GM12878 (cell line): ENCODE data around the gene SLC6A7. TPM values are rescaled to one million over a fixed set of nuclear protein-coding genes. Genes with fewer than 3 reads are reported as not detected.

ENCODE experiments used
- ATAC-seq: fragments of 200-7000 bp; cut with Tn5 transposase; 3 replicates; pipeline ENCODE4 v1.9.1; 2020; ENCODE audit warnings: mild to moderate bottlenecking, moderate library complexity
- BruUV-seq: library from RNA; stranded (reverse); fragments of 400-500 nt; replicated peaks from 2 replicates; lab custom pipeline; 2021; lab: Mats Ljungman, UMichigan
- CTCF ChIA-PET: fragments of 300-600 bp; sonication (Branson Sonifier 250); formaldehyde crosslinking; extraction: SDS; loops from one replicate; lab custom pipeline; 2021; ENCODE audit warnings: inconsistent platforms; lab: Yijun Ruan, JAX
- POLR2A ChIA-PET: fragments of 350-600 bp; formaldehyde crosslinking; extraction: SDS; loops from one replicate; lab custom pipeline; 2021; ENCODE audit warnings: inconsistent platforms; lab: Charles Lee
- RAD21 ChIA-PET: fragments of 300-600 bp; sonication (Branson Sonifier 250); formaldehyde crosslinking; loops from one replicate; lab custom pipeline; 2023; ENCODE audit warnings: antibody characterized with exemption; ENCODE audit not compliant: unreplicated experiment; lab: Charles Lee
- SMC1A ChIA-PET: fragments of 300-600 bp; sonication (Branson Sonifier 250); formaldehyde crosslinking; loops from one replicate; lab custom pipeline; 2023; ENCODE audit not compliant: unreplicated experiment, uncharacterized antibody; lab: Charles Lee
- DNase-seq: peaks from one replicate; pipeline ENCODE4 v3.0.0-alpha.2; 2011; ENCODE audit warnings: low read depth, low spot score
- FAIRE-seq: peaks from 3 replicates; lab custom pipeline; 2011; peaks lifted over from hg19 to GRCh38; lab: Jason Lieb, UNC
- H2AFZ ChIP-seq: 2 replicates; pipeline ENCODE4 v1.6.0; 2011; ENCODE audit warnings: low read depth, low read length, control low read depth; ENCODE audit not compliant: control insufficient read depth
- H3K27ac ChIP-seq: 2 replicates; pipeline ENCODE4 v1.5.1; 2011; ENCODE audit warnings: control low read depth; ENCODE audit not compliant: control insufficient read depth, insufficient read depth
- H3K27me3 ChIP-seq, 2 experiments: replicated peaks in 1 of 2; 2 replicates each; pipeline versions ENCODE4 v1.6.0 to v1.6.1; 2011; ENCODE audit warnings: low read length in 1 of 2; ENCODE audit not compliant: control insufficient read depth in 2 of 2, insufficient read depth in 2 of 2
- H3K36me3 ChIP-seq, 2 experiments: 2 replicates each; pipeline ENCODE4 v1.5.1; 2011; ENCODE audit warnings: low read length in 1 of 2; ENCODE audit not compliant: control insufficient read depth in 2 of 2, insufficient read depth in 2 of 2
- H3K4me1 ChIP-seq: 2 replicates; pipeline ENCODE4 v1.6.1; 2011; ENCODE audit warnings: mild to moderate bottlenecking, low read length, moderate library complexity, mixed read lengths; ENCODE audit not compliant: control insufficient read depth, insufficient read depth
- H3K4me2 ChIP-seq: 2 replicates; pipeline ENCODE4 v1.6.0; 2011; ENCODE audit warnings: control low read depth; ENCODE audit not compliant: control insufficient read depth, insufficient read depth
- H3K4me3 ChIP-seq: fragments of 200-600 bp; sonication (generic); 2 replicates; pipeline ENCODE4 v1.5.1; 2016
- H3K79me2 ChIP-seq: 2 replicates; pipeline ENCODE4 v1.6.0; 2011; ENCODE audit warnings: low read length; ENCODE audit not compliant: control insufficient read depth, insufficient read depth
- H3K9ac ChIP-seq: 2 replicates; pipeline ENCODE4 v1.8.0; 2011; ENCODE audit warnings: low read length, control low read depth, mixed read lengths; ENCODE audit not compliant: control insufficient read depth, insufficient read depth
- H3K9me3 ChIP-seq: replicated peaks from 3 replicates; pipeline ENCODE4 v1.5.1; 2011; ENCODE audit warnings: mild to moderate bottlenecking, low read length; ENCODE audit not compliant: control insufficient read depth, insufficient read depth
- H4K20me1 ChIP-seq: 2 replicates; pipeline ENCODE4 v1.6.0; 2011; ENCODE audit not compliant: control insufficient read depth, insufficient read depth
- BACH1 ChIP-seq: fragments of 450-650 bp; IDR thresholded peaks from 2 replicates; pipeline ENCODE4 v1.6.1; 2017; ENCODE audit warnings: mild to moderate bottlenecking, borderline replicate concordance
- BHLHE40 ChIP-seq, 2 experiments: fragments of 450-650 bp in 1 of 2; IDR thresholded peaks; 2 replicates each; pipeline ENCODE4 v1.6.1; 2011 to 2017; ENCODE audit warnings: low read depth in 2 of 2, borderline replicate concordance in 1 of 2, improper control_type of control experiment in 1 of 2, low read length in 1 of 2, mild to moderate bottlenecking in 1 of 2
- BMI1 ChIP-seq: fragments of 450-650 bp; IDR thresholded peaks from 2 replicates; pipeline ENCODE4 v1.6.1; 2016; ENCODE audit warnings: mild to moderate bottlenecking, moderate library complexity, borderline replicate concordance
- DPF2 ChIP-seq: fragments of 450-650 bp; IDR thresholded peaks from 2 replicates; pipeline ENCODE4 v1.6.1; 2017; ENCODE audit warnings: mild to moderate bottlenecking
- HCFC1 ChIP-seq: fragments of 150-350 bp; IDR thresholded peaks from 2 replicates; pipeline ENCODE4 v1.6.1; 2014; ENCODE audit warnings: low read length
- MEF2A ChIP-seq: IDR thresholded peaks from 2 replicates; pipeline ENCODE4 v1.6.1; 2011; ENCODE audit warnings: low read depth, mild to moderate bottlenecking, low read length, moderate library complexity; ENCODE audit not compliant: insufficient read depth
- PAX8 ChIP-seq: fragments of 450-650 bp; IDR thresholded peaks from 2 replicates; pipeline ENCODE4 v1.6.1; 2017; ENCODE audit warnings: mild to moderate bottlenecking, moderate library complexity
- RCOR1 ChIP-seq: conservative IDR thresholded peaks from 2 replicates; pipeline ENCODE4 v1.6.1; 2012; ENCODE audit warnings: low read depth, low read length, improper control_type of control experiment
- SIX5 ChIP-seq: IDR thresholded peaks from 2 replicates; pipeline ENCODE4 v1.6.1; 2011; ENCODE audit warnings: mild to moderate bottlenecking, low read depth, low read length, moderate library complexity; ENCODE audit not compliant: severe bottlenecking
- SP1 ChIP-seq: IDR thresholded peaks from one replicate; pipeline ENCODE4 v1.6.1; 2011; ENCODE audit warnings: low read depth, low read length
- SREBF2 ChIP-seq: IDR thresholded peaks from 2 replicates; pipeline ENCODE4 v1.6.1; 2012; ENCODE audit warnings: mild to moderate bottlenecking, low read length
- TBL1XR1 ChIP-seq: IDR thresholded peaks from 2 replicates; pipeline ENCODE4 v1.6.1; 2012; ENCODE audit warnings: low read depth, low read length, improper control_type of control experiment
- TCF12 ChIP-seq: IDR thresholded peaks from 2 replicates; pipeline ENCODE4 v1.6.1; 2011; ENCODE audit warnings: low read depth, mild to moderate bottlenecking, low read length
- ZZZ3 ChIP-seq: IDR thresholded peaks from 2 replicates; pipeline ENCODE4 v1.6.1; 2011; ENCODE audit warnings: low read depth; ENCODE audit not compliant: control insufficient read depth, insufficient read length
- WGBS: methylation state at CpG from one replicate; pipeline ENCODE4 v1.1.6; 2016; ENCODE audit warnings: low lambda C conversion rate; ENCODE audit not compliant: insufficient replicate concordance, insufficient coverage; ENCODE audit errors: missing lambda C conversion rate; 5-methylcytosine and 5-hydroxymethylcytosine counted together
- in situ Hi-C: fragments of 300-500 bp; cut with MboI; formaldehyde crosslinking; loops from 9 replicates; pipeline ENCODE4 v1.14.3; 2018; ENCODE audit warnings: mixed read lengths
- intact Hi-C: fragments of 100-400 bp; cut with micrococcal nuclease; formaldehyde crosslinking; loops from one replicate; pipeline ENCODE4 v1.14.2; 2022; ENCODE audit not compliant: unreplicated experiment
- polyA plus RNA-seq, 11 experiments: library from polyadenylated mRNA; depleted of rRNA in 4 of 11; unstranded in 6 of 11; stranded (reverse) in 5 of 11; fragments of >200 nt; fragmentation: Nextera tagmentation in 4 of 11; fragmentation: Illumina TruSeq in 1 of 11; extraction: Ambion mirVana in 4 of 11; extraction: Trizol in 1 of 11; gene quantifications; 1 replicate in 1 of 11; 2 replicates in 10 of 11; pipeline versions ENCODE4 v1.2.1 to v1.2.3, GENCODE V29; 2011 to 2016; ENCODE audit warnings: inconsistent platforms in 2 of 11, missing spikeins in 2 of 11, low read depth in 1 of 11
- total RNA-seq, 4 experiments: library from RNA; depleted of rRNA in 3 of 4; stranded (reverse); fragments of >200 nt in 3 of 4; fragmentation: Illumina TruSeq in 1 of 4; extraction: Trizol in 1 of 4; gene quantifications; 2 replicates each; pipeline versions ENCODE4 v1.2.1 to v1.2.3, GENCODE V29; 2013 to 2021
- TF ChIP-seq, protein P1 (sequence below): fragments of 450-650 bp; IDR thresholded peaks from 2 replicates; pipeline ENCODE4 v1.6.1; 2016; ENCODE audit warnings: mild to moderate bottlenecking, moderate library complexity, borderline replicate concordance
- TF ChIP-seq, protein P2 (sequence below): IDR thresholded peaks from 2 replicates; pipeline ENCODE4 v1.6.1; 2012; ENCODE audit warnings: low read depth, low read length, improper control_type of control experiment
- TF ChIP-seq, protein P3 (sequence below): fragments of 450-650 bp; IDR thresholded peaks from 2 replicates; pipeline ENCODE4 v1.6.1; 2017; ENCODE audit warnings: mild to moderate bottlenecking, moderate library complexity

Gene SLC6A7
- total and polyA plus RNA-seq, 10 of the 15 experiments (the other 5 are each of a cell fraction or from before 2014, with no cell fraction given), result 0.01 to 0.15 (median 0.06) TPM; not detected in 7

DNA sequence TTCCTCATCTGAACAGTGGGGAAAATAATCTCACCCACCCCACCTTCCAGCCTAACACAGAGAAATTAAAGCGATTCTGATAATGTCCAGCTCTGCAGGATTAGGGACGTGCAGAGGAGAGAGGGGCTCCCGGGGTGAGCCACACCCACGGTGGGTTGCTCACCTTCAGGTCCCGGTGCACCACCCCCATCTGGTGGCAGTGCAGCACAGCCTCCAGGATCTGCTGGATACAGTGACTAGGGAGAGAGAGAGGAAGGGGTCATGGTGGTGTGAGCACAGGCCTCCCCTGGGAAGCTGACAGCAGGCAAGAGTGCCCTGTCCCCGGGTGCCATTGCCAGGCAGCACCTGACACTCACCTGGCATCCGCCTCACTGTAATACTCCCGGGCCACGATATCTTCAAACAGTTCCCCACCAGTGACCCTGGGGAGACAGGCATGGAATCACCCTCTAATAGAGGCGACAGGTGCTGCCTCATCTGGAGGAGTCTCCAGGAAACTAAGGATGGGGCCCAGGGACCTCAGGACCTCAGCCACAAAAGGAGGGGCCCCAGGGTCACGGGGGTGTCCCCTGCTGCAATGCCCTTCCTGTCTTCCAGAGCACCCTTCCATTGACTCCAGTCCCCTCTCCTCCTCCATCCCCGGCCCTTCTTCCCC lies 66.7 kb downstream of the SLC6A7 start:
- H2AFZ ChIP-seq, result no peak overlapping the region
- POLR2A ChIA-PET, result no interaction called here
- H3K9me3 ChIP-seq, result no peaks in the 10 kb centered on the region; the same call in 2 of the 3 replicates
- ATAC-seq (peak; percentile 18; the same call in 1 of the 3 replicates), DNase-seq (no peak), FAIRE-seq (no peak)
- 14% methylated on average over 12 of the region's 12 CpGs for WGBS
- H3K9ac ChIP-seq, result no peak overlapping the region
- H3K79me2 ChIP-seq, result no peaks in the 10 kb centered on the region
- H3K27me3 ChIP-seq, result peaks cover 2% of the 10 kb centered on the region in 2 experiments; a peak in 3 of 4 replicates
- H3K36me3 ChIP-seq, result no peaks in the 10 kb centered on the region
- BruUV-seq, result no TSS peak
- RAD21 ChIA-PET, result interaction anchor here (1.0 kb wide), 1 partner anchor 126 kb away, joined by 5 read pairs; no protein-coding TSS in a partner anchor
- no peak overlapping the region for H3K4me2 ChIP-seq
- no peaks in the 10 kb centered on the region for H3K4me1 ChIP-seq
- H4K20me1 ChIP-seq, result no peaks in the 10 kb centered on the region
- SMC1A ChIA-PET, result no interaction called here
- no peak overlapping the region for H3K27ac ChIP-seq
- H3K4me3 ChIP-seq, result no peak overlapping the region
- intact Hi-C loops (no loop called here), in situ Hi-C loops (no loop called here)
- CTCF ChIA-PET, result interaction anchor here (0.9 kb wide), 1 partner anchor 179 kb away, joined by 5 read pairs; no protein-coding TSS in a partner anchor
- TF ChIP-seq TBL1XR1 (no peak), ZZZ3 (no peak), MEF2A (no peak), BMI1 (no peak), PAX8 (no peak), SREBF2 (no peak), SIX5 (no peak), TCF12 (no peak), RCOR1 (no peak), HCFC1 (no peak), DPF2 (no peak), SP1 (no peak), BACH1 (no peak), BHLHE40 (IDR thresholded peaks at IDR 0.05; ENCODE audit: borderline replicate concordance in 1 of 2, low read depth in 2 of 2, low read length in 1 of 2) (no peak)
- TF ChIP-seq, protein P1, sequence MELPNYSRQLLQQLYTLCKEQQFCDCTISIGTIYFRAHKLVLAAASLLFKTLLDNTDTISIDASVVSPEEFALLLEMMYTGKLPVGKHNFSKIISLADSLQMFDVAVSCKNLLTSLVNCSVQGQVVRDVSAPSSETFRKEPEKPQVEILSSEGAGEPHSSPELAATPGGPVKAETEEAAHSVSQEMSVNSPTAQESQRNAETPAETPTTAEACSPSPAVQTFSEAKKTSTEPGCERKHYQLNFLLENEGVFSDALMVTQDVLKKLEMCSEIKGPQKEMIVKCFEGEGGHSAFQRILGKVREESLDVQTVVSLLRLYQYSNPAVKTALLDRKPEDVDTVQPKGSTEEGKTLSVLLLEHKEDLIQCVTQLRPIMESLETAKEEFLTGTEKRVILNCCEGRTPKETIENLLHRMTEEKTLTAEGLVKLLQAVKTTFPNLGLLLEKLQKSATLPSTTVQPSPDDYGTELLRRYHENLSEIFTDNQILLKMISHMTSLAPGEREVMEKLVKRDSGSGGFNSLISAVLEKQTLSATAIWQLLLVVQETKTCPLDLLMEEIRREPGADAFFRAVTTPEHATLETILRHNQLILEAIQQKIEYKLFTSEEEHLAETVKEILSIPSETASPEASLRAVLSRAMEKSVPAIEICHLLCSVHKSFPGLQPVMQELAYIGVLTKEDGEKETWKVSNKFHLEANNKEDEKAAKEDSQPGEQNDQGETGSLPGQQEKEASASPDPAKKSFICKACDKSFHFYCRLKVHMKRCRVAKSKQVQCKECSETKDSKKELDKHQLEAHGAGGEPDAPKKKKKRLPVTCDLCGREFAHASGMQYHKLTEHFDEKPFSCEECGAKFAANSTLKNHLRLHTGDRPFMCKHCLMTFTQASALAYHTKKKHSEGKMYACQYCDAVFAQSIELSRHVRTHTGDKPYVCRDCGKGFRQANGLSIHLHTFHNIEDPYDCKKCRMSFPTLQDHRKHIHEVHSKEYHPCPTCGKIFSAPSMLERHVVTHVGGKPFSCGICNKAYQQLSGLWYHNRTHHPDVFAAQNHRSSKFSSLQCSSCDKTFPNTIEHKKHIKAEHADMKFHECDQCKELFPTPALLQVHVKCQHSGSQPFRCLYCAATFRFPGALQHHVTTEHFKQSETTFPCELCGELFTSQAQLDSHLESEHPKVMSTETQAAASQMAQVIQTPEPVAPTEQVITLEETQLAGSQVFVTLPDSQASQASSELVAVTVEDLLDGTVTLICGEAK, result no peak
- TF ChIP-seq, protein P2, sequence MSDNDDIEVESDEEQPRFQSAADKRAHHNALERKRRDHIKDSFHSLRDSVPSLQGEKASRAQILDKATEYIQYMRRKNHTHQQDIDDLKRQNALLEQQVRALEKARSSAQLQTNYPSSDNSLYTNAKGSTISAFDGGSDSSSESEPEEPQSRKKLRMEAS, result no peak
- TF ChIP-seq, protein P3, sequence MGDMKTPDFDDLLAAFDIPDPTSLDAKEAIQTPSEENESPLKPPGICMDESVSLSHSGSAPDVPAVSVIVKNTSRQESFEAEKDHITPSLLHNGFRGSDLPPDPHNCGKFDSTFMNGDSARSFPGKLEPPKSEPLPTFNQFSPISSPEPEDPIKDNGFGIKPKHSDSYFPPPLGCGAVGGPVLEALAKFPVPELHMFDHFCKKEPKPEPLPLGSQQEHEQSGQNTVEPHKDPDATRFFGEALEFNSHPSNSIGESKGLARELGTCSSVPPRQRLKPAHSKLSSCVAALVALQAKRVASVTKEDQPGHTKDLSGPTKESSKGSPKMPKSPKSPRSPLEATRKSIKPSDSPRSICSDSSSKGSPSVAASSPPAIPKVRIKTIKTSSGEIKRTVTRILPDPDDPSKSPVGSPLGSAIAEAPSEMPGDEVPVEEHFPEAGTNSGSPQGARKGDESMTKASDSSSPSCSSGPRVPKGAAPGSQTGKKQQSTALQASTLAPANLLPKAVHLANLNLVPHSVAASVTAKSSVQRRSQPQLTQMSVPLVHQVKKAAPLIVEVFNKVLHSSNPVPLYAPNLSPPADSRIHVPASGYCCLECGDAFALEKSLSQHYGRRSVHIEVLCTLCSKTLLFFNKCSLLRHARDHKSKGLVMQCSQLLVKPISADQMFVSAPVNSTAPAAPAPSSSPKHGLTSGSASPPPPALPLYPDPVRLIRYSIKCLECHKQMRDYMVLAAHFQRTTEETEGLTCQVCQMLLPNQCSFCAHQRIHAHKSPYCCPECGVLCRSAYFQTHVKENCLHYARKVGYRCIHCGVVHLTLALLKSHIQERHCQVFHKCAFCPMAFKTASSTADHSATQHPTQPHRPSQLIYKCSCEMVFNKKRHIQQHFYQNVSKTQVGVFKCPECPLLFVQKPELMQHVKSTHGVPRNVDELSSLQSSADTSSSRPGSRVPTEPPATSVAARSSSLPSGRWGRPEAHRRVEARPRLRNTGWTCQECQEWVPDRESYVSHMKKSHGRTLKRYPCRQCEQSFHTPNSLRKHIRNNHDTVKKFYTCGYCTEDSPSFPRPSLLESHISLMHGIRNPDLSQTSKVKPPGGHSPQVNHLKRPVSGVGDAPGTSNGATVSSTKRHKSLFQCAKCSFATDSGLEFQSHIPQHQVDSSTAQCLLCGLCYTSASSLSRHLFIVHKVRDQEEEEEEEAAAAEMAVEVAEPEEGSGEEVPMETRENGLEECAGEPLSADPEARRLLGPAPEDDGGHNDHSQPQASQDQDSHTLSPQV, result no peak
